Psoas muscle (tissue), 8 donors: ENCODE results near the gene RASAL2. TPM values are rescaled to one million over a fixed set of nuclear protein-coding genes. Genes with fewer than 3 reads are reported as not detected.
"Not testable (repeated sequence)": the region's sequence is repeated elsewhere in the genome, so short reads cannot be mapped to it uniquely, and the experiment has no call there.

Source experiments
- ATAC-seq, 4 donors: fragments of 200-7000 bp; cut with Tn5 transposase; one replicate each; pipeline ENCODE4 v1.9.1; 2020; ENCODE audit warnings: moderate library complexity in 3 of 4, mild to moderate bottlenecking in 2 of 4
- DNase-seq, 2 donors: peaks; one replicate each; pipeline ENCODE4 v3.0.0-alpha.2; 2020
- H3K27ac ChIP-seq: fragments of 200-600 bp; one replicate; pipeline ENCODE4 v1.8.0; 2022
- H3K27me3 ChIP-seq, 3 donors: fragments of 200-600 bp in 1 of 3; one replicate each; pipeline versions ENCODE4 v1.6.1 to v1.8.0; 2013 to 2022; ENCODE audit warnings: low read length in 2 of 3, mild to moderate bottlenecking in 2 of 3, moderate library complexity in 1 of 3; ENCODE audit not compliant: insufficient read depth in 3 of 3
- H3K36me3 ChIP-seq, 2 donors: fragments of 200-600 bp in 1 of 2; one replicate each; pipeline versions ENCODE4 v1.6.1 to v1.8.0; 2013 to 2022; ENCODE audit warnings: low read depth in 1 of 2, mild to moderate bottlenecking in 1 of 2, moderate library complexity in 1 of 2; ENCODE audit not compliant: insufficient read depth in 1 of 2
- H3K4me1 ChIP-seq: fragments of 200-600 bp; one replicate; pipeline ENCODE4 v1.8.0; 2022
- H3K4me3 ChIP-seq: fragments of 200-600 bp; one replicate; pipeline ENCODE4 v1.8.0; 2022; ENCODE audit warnings: mild to moderate bottlenecking
- H3K9me3 ChIP-seq: fragments of 200-600 bp; one replicate; pipeline ENCODE4 v1.8.0; 2022
- CTCF ChIP-seq: fragments of 200-600 bp; IDR thresholded peaks from one replicate; pipeline ENCODE4 v1.8.0; 2022; ENCODE audit warnings: antibody characterized with exemption
- WGBS, 3 donors: extraction: QIAGEN DNeasy Blood & Tissue Kit; methylation state at CpG; one replicate each; pipeline versions ENCODE4 v1.1.6 to v1.1.7; 2013; 5-methylcytosine and 5-hydroxymethylcytosine counted together
- intact Hi-C, 2 donors: fragments of 100-400 bp; cut with DNase I; formaldehyde crosslinking; loops; one replicate each; pipeline versions ENCODE4 v1.11.0 to v1.14.2; 2022
- polyA plus RNA-seq, 3 donors: library from polyadenylated mRNA; stranded (reverse); fragments of 200-250 nt; gene quantifications; one replicate each; pipeline ENCODE4 v1.2.3, GENCODE V29; 2013
- total RNA-seq, 4 donors: library from RNA; stranded (reverse); fragmentation: NEBNext Ultra II Directional in 2 of 4; extraction: Animal tissue kit (Norgen Biotek cat#: 25700) in 2 of 4; gene quantifications; one replicate each; pipeline versions ENCODE4 v1.2.1 to v1.2.4, GENCODE V29; 2021 to 2023
- donor health status: healthy with polysubstance abuse.
- donor health status: DM: no; HTN: no; CAD: no; lungs with moderate emphysema.
- donor health status: Bipolar disorder and iron deficiency.
- donor health status: healthy.
- donor health status: DM: yes; HTN: yes; CAD: no.
- donor health status: DM: no; HTN: no; CAD: no.
- donor health status: DM: no; HTN: no; CAD: no.
- donor health status: DM: yes; HTN: yes; CAD: no.

The RASAL2 gene
- total and polyA plus RNA-seq, 7 donors, result 1.9 to 42.1 (median 5.5) TPM

- Histone ChIP-seq H3K4me1 (peaks cover 38% of the 10 kb centered on the region), H3K27ac (peak overlapping the region; percentile 87), H3K36me3 (no peaks in the 10 kb centered on the region), H3K9me3 (no peaks in the 10 kb centered on the region), H3K4me3 (peak overlapping the region; percentile 57), H3K27me3 (no peaks in the 10 kb centered on the region)
- 48 to 70% (median 55%) methylated on average over 2 of the region's 2 CpGs for WGBS, 3 donors
- ATAC-seq (no peak), DNase-seq (no peak)
- TF ChIP-seq CTCF, result no peak
- intact Hi-C loops, result no loop called here
These were observed 248.8 kb downstream of the RASAL2 start for GRCh38 chr1:178342745-178343144.

- H3K27me3 ChIP-seq, result no peaks in the 10 kb centered on the region
- no peaks in the 10 kb centered on the region for H3K36me3 ChIP-seq
- peak; percentile 60 for TF ChIP-seq CTCF
- H3K4me3 ChIP-seq, result peak overlapping the region; percentile 57
- peak overlapping the region; percentile 87 for H3K27ac ChIP-seq
- ATAC-seq (peak; percentile 87 to 90 (median 89)), DNase-seq (no peak)
- intact Hi-C loops, result no loop called here
- peaks cover 33% of the 10 kb centered on the region for H3K4me1 ChIP-seq
- WGBS, 3 donors, result 8 to 12% (median 9%) methylated on average over 5 of the region's 5 CpGs
- H3K9me3 ChIP-seq, result no peaks in the 10 kb centered on the region
These were observed 250.7 kb downstream of the RASAL2 start for GRCh38 chr1:178344513-178345091.

- DNase-seq (no peak), ATAC-seq (peak; percentile 67 to 74 (median 68))
- 40 to 49% (median 41%) methylated on average over 4 of the region's 4 CpGs for WGBS, 3 donors
- Histone ChIP-seq H3K27ac (peak overlapping the region; percentile 87), H3K27me3 (no peaks in the 10 kb centered on the region), H3K9me3 (no peaks in the 10 kb centered on the region), H3K4me1 (peaks cover 29% of the 10 kb centered on the region), H3K4me3 (peak overlapping the region; percentile 20), H3K36me3 (no peaks in the 10 kb centered on the region)
- intact Hi-C loops, result no loop called here
- TF ChIP-seq CTCF, result no peak
These were observed 251.3 kb downstream of the RASAL2 start for GRCh38 chr1:178345238-178345637.

GRCh38 chr1:178345807-178346206 lies 251.9 kb downstream of the RASAL2 start:
- Histone ChIP-seq H3K36me3 (no peaks in the 10 kb centered on the region), H3K27ac (peak overlapping the region; percentile 87), H3K4me1 (peaks cover 24% of the 10 kb centered on the region), H3K4me3 (peak overlapping the region; percentile 20), H3K27me3 (no peaks in the 10 kb centered on the region), H3K9me3 (no peaks in the 10 kb centered on the region)
- intact Hi-C loops, result no loop called here
- ATAC-seq (no peak), DNase-seq (no peak)
- 77 to 82% (median 77%) methylated on average over 1 of the region's 1 CpG for WGBS, 3 donors
- no peak for TF ChIP-seq CTCF

- no peaks in the 10 kb centered on the region for H3K36me3 ChIP-seq
- WGBS, 3 donors, result 76 to 79% (median 77%) methylated on average over 3 of the region's 3 CpGs
- no peak overlapping the region for H3K4me3 ChIP-seq
- ATAC-seq (no peak), DNase-seq (no peak)
- no peak for TF ChIP-seq CTCF
- H3K27ac ChIP-seq, result no peak overlapping the region
- no peaks in the 10 kb centered on the region for H3K27me3 ChIP-seq
- peaks cover 10% of the 10 kb centered on the region for H3K4me1 ChIP-seq
- H3K9me3 ChIP-seq, result no peaks in the 10 kb centered on the region
- intact Hi-C loops, result loop anchor here in 1 of 2 donors (5.0 kb wide), 1 partner anchor 38 kb away; no protein-coding TSS in a partner anchor
These were observed 255.9 kb downstream of the RASAL2 start for GRCh38 chr1:178349801-178350200.

GRCh38 chr1:178351911-178352310 lies 258.0 kb downstream of the RASAL2 start:
- H3K9me3 ChIP-seq, H3K4me3 ChIP-seq, H3K36me3 ChIP-seq, H3K4me1 ChIP-seq, ATAC-seq, H3K27ac ChIP-seq, DNase-seq, H3K27me3 ChIP-seq: not testable (repeated sequence)
- WGBS, 3 donors, result 59 to 62% (median 60%) methylated on average over 1 of the region's 1 CpG
- intact Hi-C loops, result loop anchor here in 1 of 2 donors (5.0 kb wide), 1 partner anchor 40 kb away; no protein-coding TSS in a partner anchor
